Measurements from ENCODE around the gene ARHGEF4. TPM values are rescaled to one million over a fixed set of nuclear protein-coding genes. Genes with fewer than 3 reads are reported as not detected.

The ARHGEF4 gene
- total and polyA plus RNA-seq, 10 of the 15 experiments (the other 5 are each of a cell fraction or from before 2014, with no cell fraction given), result 0.02 to 0.24 (median 0.16) TPM; not detected in 6

DNA sequence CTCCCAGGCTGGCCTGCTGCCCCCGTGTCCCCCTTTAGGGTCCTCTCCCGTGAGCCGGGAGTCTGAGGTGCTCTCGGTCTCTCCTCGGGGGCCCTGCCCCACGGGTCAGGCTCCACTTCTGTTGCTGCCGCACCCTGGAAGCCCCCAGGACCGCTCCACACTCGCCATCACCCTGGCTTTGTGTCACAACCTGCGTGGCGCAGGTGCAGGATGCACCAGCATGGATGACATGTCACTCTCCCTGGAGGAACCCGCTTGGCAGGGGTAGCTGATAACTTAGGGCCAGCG is 10.8 kb upstream of the ARHGEF4 start:
- 42% methylated on average over 13 of the region's 13 CpGs for whole genome bisulfite sequencing (ENCODE audit: insufficient coverage, insufficient replicate concordance, low lambda C conversion rate, missing lambda C conversion rate)
- Histone ChIP-seq H3K4me1 (ENCODE audit: control insufficient read depth, insufficient read depth, low read length) (peaks cover 15% of the 10 kb centered on the region), H3K9ac (ENCODE audit: control insufficient read depth, insufficient read depth, low read length) (no peak overlapping the region), H3K36me3 (ENCODE audit: control insufficient read depth in 2 of 2, insufficient read depth in 2 of 2, low read length in 1 of 2) (no peaks in the 10 kb centered on the region), H3K27ac (ENCODE audit: control insufficient read depth, insufficient read depth) (no peak overlapping the region), H4K20me1 (ENCODE audit: control insufficient read depth, insufficient read depth) (no peaks in the 10 kb centered on the region), H3K27me3 (replicated peaks in 1 of 2; ENCODE audit: control insufficient read depth in 2 of 2, insufficient read depth in 2 of 2, low read length in 1 of 2) (no peaks in the 10 kb centered on the region), H3K4me2 (ENCODE audit: control insufficient read depth, insufficient read depth) (no peak overlapping the region), H3K79me2 (ENCODE audit: control insufficient read depth, insufficient read depth, low read length) (no peaks in the 10 kb centered on the region), H2AFZ (ENCODE audit: control insufficient read depth, low read depth, low read length) (no peak overlapping the region), H3K9me3 (replicated peaks; ENCODE audit: control insufficient read depth, insufficient read depth, low read length) (no peaks in the 10 kb centered on the region), H3K4me3 (no peak overlapping the region)
- no peak for FAIRE-seq
- SMC1A ChIA-PET (ENCODE audit: uncharacterized antibody, unreplicated experiment), result no interaction called here
- no peak for ATAC-seq
- BruUV-seq (replicated peaks), result no TSS peak
- RAD21 ChIA-PET (ENCODE audit: unreplicated experiment), result no interaction called here
- intact Hi-C loops (cut with micrococcal nuclease; ENCODE audit: unreplicated experiment), result loop anchor here (2.0 kb wide), 1 partner anchor 47 kb away; no protein-coding TSS in a partner anchor
- DNase-seq (ENCODE audit: low read depth, low spot score), result no peak
- POLR2A ChIA-PET, result interaction anchor here (0.6 kb wide), 1 partner anchor 1716 kb away, joined by 3 read pairs; no protein-coding TSS in a partner anchor
- in situ Hi-C loops (cut with MboI), result no loop called here
- no peak for TF ChIP-seq KLF5 (IDR thresholded peaks at IDR 0.05; ENCODE audit: partially characterized antibody)
- no peak for TF ChIP-seq TAF1 (IDR thresholded peaks at IDR 0.05; ENCODE audit: borderline replicate concordance, low read depth, low read length)
- TF ChIP-seq ZBED1 (IDR thresholded peaks at IDR 0.05; ENCODE audit: borderline replicate concordance), result no peak
- TF ChIP-seq HCFC1 (IDR thresholded peaks at IDR 0.05; ENCODE audit: low read length), result no peak
- TF ChIP-seq PAX5 (IDR thresholded peaks at IDR 0.05; ENCODE audit: borderline replicate concordance, low read depth, low read length), result no peak
- TF ChIP-seq SREBF1 (IDR thresholded peaks at IDR 0.05; ENCODE audit: low read length), result no peak
- no peak for TF ChIP-seq DPF2 (IDR thresholded peaks at IDR 0.05)
- no peak for TF ChIP-seq NFYA (IDR thresholded peaks at IDR 0.05; ENCODE audit: borderline replicate concordance, low read depth, low read length)
- no peak for TF ChIP-seq YY1 (IDR thresholded peaks at IDR 0.05; ENCODE audit: low read depth, low read length)
- TF ChIP-seq, protein P1, sequence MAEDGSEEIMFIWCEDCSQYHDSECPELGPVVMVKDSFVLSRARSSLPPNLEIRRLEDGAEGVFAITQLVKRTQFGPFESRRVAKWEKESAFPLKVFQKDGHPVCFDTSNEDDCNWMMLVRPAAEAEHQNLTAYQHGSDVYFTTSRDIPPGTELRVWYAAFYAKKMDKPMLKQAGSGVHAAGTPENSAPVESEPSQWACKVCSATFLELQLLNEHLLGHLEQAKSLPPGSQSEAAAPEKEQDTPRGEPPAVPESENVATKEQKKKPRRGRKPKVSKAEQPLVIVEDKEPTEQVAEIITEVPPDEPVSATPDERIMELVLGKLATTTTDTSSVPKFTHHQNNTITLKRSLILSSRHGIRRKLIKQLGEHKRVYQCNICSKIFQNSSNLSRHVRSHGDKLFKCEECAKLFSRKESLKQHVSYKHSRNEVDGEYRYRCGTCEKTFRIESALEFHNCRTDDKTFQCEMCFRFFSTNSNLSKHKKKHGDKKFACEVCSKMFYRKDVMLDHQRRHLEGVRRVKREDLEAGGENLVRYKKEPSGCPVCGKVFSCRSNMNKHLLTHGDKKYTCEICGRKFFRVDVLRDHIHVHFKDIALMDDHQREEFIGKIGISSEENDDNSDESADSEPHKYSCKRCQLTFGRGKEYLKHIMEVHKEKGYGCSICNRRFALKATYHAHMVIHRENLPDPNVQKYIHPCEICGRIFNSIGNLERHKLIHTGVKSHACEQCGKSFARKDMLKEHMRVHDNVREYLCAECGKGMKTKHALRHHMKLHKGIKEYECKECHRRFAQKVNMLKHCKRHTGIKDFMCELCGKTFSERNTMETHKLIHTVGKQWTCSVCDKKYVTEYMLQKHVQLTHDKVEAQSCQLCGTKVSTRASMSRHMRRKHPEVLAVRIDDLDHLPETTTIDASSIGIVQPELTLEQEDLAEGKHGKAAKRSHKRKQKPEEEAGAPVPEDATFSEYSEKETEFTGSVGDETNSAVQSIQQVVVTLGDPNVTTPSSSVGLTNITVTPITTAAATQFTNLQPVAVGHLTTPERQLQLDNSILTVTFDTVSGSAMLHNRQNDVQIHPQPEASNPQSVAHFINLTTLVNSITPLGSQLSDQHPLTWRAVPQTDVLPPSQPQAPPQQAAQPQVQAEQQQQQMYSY (CRISPR knock-in tag; IDR thresholded peaks at IDR 0.05), result no peak
- TF ChIP-seq IKZF1 (conservative IDR thresholded peaks at IDR 0.05), result no peak
- no peak for TF ChIP-seq ZNF207 (IDR thresholded peaks at IDR 0.05; ENCODE audit: borderline replicate concordance)
- no peak for TF ChIP-seq YBX1 (IDR thresholded peaks at IDR 0.05)
- no peak for TF ChIP-seq LARP7 (IDR thresholded peaks at IDR 0.05)
- TF ChIP-seq MEF2A (IDR thresholded peaks at IDR 0.05; ENCODE audit: insufficient read depth, low read depth, low read length), result no peak
- TF ChIP-seq CBFB (IDR thresholded peaks at IDR 0.05; ENCODE audit: low read depth), result no peak
- TF ChIP-seq, protein P2, sequence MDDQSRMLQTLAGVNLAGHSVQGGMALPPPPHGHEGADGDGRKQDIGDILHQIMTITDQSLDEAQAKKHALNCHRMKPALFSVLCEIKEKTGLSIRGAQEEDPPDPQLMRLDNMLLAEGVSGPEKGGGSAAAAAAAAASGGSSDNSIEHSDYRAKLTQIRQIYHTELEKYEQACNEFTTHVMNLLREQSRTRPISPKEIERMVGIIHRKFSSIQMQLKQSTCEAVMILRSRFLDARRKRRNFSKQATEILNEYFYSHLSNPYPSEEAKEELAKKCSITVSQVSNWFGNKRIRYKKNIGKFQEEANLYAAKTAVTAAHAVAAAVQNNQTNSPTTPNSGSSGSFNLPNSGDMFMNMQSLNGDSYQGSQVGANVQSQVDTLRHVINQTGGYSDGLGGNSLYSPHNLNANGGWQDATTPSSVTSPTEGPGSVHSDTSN (IDR thresholded peaks at IDR 0.05; ENCODE audit: insufficient replicate concordance, low read depth, low read length), result no peak
- TF ChIP-seq, protein P3, sequence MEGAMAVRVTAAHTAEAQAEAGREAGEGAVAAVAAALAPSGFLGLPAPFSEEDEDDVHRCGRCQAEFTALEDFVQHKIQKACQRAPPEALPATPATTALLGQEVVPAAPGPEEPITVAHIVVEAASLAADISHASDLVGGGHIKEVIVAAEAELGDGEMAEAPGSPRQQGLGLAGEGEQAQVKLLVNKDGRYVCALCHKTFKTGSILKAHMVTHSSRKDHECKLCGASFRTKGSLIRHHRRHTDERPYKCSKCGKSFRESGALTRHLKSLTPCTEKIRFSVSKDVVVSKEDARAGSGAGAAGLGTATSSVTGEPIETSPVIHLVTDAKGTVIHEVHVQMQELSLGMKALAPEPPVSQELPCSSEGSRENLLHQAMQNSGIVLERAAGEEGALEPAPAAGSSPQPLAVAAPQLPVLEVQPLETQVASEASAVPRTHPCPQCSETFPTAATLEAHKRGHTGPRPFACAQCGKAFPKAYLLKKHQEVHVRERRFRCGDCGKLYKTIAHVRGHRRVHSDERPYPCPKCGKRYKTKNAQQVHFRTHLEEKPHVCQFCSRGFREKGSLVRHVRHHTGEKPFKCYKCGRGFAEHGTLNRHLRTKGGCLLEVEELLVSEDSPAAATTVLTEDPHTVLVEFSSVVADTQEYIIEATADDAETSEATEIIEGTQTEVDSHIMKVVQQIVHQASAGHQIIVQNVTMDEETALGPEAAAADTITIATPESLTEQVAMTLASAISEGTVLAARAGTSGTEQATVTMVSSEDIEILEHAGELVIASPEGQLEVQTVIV (IDR thresholded peaks at IDR 0.05; ENCODE audit: borderline replicate concordance, partially characterized antibody), result no peak
- CTCF ChIA-PET, result interaction anchor here (0.8 kb wide), 1 partner anchor 29 kb away, joined by 3 read pairs; no protein-coding TSS in a partner anchor
